Measurements from ENCODE around the gene EPN3.

DNA sequence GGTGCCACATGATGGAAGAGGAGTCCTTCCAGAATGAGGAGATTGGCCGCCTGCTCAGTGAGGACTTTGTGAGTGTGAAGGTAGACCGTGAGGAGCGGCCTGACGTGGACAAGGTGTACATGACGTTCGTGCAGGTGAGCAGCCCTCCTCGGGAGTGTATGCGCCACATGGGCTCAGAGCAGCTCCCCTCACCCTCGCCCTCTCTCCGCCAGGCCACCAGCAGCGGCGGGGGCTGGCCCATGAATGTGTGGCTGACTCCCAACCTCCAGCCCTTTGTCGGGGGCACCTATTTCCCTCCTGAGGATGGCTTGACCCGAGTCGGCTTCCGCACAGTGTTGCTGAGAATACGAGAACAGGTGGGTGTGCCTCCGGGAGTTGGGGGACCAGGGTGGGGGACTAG is 16.3 kb downstream of the EPN3 start:
- TF ChIP-seq, protein P1, sequence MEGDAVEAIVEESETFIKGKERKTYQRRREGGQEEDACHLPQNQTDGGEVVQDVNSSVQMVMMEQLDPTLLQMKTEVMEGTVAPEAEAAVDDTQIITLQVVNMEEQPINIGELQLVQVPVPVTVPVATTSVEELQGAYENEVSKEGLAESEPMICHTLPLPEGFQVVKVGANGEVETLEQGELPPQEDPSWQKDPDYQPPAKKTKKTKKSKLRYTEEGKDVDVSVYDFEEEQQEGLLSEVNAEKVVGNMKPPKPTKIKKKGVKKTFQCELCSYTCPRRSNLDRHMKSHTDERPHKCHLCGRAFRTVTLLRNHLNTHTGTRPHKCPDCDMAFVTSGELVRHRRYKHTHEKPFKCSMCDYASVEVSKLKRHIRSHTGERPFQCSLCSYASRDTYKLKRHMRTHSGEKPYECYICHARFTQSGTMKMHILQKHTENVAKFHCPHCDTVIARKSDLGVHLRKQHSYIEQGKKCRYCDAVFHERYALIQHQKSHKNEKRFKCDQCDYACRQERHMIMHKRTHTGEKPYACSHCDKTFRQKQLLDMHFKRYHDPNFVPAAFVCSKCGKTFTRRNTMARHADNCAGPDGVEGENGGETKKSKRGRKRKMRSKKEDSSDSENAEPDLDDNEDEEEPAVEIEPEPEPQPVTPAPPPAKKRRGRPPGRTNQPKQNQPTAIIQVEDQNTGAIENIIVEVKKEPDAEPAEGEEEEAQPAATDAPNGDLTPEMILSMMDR (IDR thresholded peaks at IDR 0.05) = no peak
- no peak for TF ChIP-seq POLR2AphosphoS5 (IDR thresholded peaks at IDR 0.05)
